Measurements from ENCODE around the gene GRAMD4.
A peak's percentile ranks its signal among the peaks of the same experiment; 100 is the strongest.

The GRAMD4 gene

DNA sequence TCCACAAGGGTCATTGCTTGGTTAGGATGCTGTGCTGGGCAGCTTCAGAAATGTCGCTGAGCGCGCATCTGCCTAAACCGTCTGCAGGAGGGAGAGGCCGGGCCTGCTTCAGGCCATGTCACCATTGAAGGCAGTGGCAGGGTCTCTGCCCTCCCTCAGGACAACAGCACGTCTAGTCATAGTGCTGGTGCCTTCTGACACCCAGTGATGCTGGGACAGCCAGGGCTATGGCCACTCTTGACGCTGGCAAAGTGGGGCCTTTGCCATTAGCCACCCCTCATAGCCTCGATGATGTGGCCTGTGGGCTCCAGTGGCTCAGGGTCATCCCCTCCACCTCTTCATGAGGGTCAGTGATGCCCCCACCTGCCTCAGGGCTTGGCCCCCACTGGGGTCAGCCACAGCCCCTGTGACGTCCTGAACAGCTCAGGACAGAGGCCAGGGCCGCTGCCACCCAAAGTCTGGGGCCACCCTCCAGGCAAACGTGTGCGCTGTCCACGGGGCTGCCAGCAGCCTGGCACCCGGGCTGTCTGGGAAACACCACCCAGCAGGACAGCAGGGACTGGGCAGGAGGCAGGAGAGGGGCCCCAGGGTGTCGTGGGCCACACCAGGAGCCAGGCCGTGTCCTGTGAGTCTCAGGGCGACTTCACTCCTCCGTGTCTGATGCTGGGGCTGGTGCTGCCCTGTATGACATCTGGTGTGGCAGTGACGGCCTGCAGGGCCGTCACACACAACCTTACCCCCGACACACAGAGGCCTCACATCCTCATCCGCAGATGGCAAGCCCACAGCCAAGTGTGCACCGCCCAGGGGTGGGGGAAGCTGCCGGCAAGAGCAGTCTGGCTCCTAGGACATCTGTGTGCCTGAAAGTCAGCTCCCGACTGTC lies 75.4 kb downstream of the GRAMD4 start:
- no peak for ATAC-seq

GRCh38 chr22:46696229-46696518 lies 76.0 kb downstream of the GRAMD4 start:
- ATAC-seq, result no peak

GRCh38 chr22:46696614-46697013 lies 76.4 kb downstream of the GRAMD4 start:
- no peak for ATAC-seq

DNA sequence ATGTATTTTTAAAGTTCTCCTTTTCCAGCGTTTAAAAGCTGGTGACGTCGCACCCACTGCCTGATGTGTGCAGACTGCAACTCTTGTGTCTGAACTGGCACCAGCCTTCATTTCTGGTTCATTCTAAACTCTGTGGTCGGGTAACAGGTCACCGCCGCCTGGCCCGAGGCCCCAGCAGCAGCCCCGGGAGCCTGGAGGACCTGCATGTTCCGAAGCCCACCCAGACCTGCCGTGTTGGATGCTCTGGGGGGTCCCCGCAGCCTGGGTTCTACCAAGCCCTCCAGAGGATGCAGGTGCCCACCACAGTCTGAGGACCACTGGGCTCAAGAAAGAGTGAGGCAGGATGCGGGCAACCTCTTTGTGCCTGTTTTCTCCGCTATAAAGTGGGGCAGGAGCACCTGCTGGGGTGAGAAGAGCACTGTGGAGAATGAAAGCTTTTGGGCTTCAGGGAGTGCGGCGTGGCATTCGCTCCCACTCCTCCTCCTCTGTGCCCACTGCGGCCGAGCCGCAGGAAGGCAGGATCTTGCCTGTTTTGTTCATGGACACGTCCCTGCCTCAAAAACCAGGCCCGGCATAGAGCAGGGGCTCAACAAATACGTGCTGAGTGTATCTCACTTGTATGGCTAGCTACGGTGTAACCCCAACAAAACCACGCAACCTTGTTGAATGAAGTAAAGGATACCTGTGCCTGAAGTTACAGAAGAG lies 77.8 kb downstream of the GRAMD4 start:
- no peak for ATAC-seq

GRCh38 chr22:46699091-46699490 lies 78.9 kb downstream of the GRAMD4 start:
- ATAC-seq, result no peak

- no peak for ATAC-seq
Measured at GRCh38 chr22:46701262-46701661, 81.1 kb downstream of the GRAMD4 start.

- no peak for ATAC-seq
Measured at GRCh38 chr22:46703171-46703995, 83.2 kb downstream of the GRAMD4 start.

GRCh38 chr22:46703996-46704370 lies 83.8 kb downstream of the GRAMD4 start:
- no peak for ATAC-seq

DNA sequence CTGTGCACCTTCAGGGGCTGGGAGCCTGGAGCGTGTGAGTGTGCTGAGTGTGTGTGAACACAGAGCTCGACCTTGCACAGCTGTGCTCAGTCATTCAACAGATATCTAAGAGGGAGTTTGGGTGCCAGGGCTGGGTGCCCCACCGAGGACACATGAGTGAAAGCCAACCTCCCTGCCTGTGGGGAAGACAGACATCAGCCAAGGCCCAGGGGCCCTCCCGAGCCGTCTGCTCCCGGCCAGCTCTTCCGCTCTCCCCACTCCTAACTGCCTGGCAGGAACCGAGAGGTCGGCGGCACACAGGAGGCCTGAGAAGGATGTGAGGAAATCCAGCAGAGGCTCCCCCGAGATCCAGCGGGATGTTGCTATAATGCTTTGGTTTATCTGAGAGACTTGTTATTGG lies 85.9 kb downstream of the GRAMD4 start:
- ATAC-seq, result no peak

GRCh38 chr22:46707305-46707704 lies 87.1 kb downstream of the GRAMD4 start:
- ATAC-seq, result no peak

GRCh38 chr22:46707827-46708570 lies 87.8 kb downstream of the GRAMD4 start:
- no peak for ATAC-seq

GRCh38 chr22:46708766-46709330 lies 88.7 kb downstream of the GRAMD4 start:
- no peak for ATAC-seq

- peak in 1 of 2 donors; percentile 62 for ATAC-seq
Measured at GRCh38 chr22:46710806-46711205, 90.6 kb downstream of the GRAMD4 start.

- no peak for ATAC-seq
Measured at GRCh38 chr22:46712288-46712687, 92.1 kb downstream of the GRAMD4 start.

GRCh38 chr22:46714550-46714949 lies 94.4 kb downstream of the GRAMD4 start:
- peak in 1 of 2 donors; percentile 27 for ATAC-seq

DNA sequence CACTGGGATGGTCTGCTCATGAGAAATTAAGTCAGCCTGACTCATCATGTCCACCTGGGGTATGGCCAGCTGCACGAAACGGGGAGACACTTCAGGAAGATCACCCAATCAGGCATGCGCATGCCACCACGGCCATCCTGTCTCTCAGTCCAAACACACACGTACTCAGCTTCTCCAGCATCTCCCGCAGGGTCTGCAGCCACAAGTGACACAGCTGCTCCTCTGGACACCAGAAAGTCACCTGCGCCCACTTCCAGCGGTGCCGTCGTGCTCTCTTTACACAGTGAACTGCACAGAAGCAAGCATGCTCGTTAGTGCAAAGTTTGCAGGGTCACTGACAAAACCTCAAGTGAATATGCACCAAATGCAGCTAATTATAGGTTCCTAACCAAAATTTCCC lies 99.7 kb downstream of the GRAMD4 start:
- no peak for ATAC-seq

GRCh38 chr22:46721501-46722085 lies 101.4 kb downstream of the GRAMD4 start:
- no peak for ATAC-seq

DNA sequence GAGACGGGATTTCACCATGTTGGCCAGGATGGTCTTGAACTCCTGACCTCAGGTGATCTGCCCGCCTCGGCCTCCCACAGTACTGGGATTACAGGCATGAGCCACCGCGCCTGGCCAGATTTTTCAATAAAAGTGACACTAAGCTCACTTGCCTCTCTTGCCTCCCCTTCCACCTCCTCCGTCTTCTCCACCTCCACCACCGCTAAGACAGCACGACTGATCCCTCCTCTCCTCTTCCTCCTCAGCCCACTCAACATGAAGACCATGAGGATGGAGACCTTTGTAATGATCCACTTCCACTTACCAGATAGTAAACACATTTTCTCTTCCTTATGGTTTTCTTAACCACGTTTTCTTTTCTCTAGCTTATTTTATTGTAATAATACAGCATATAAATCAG lies 103.7 kb downstream of the GRAMD4 start:
- no peak for ATAC-seq

GRCh38 chr22:46725096-46725495 lies 104.9 kb downstream of the GRAMD4 start:
- ATAC-seq, result no peak

GRCh38 chr22:46726066-46726985 lies 106.1 kb downstream of the GRAMD4 start:
- ATAC-seq, result no peak

- no peak for ATAC-seq
Measured at GRCh38 chr22:46726986-46727317, 106.8 kb downstream of the GRAMD4 start.
